Measurements from ENCODE around the gene BPIFB6. TPM values are rescaled to one million over a fixed set of nuclear protein-coding genes. Genes with fewer than 3 reads are reported as not detected.
"Not testable (repeated sequence)": the region's sequence is repeated elsewhere in the genome, so short reads cannot be mapped to it uniquely, and the experiment has no call there.

The BPIFB6 gene
- total and polyA plus RNA-seq, 7 donors = not detected

- 35 to 77% methylated on average over 2 of the region's 2 CpGs for WGBS, 2 donors
- Histone ChIP-seq H3K9me3 (peaks cover 0 to 9% (median 4%) of the 10 kb centered on the region in 4 donors), H3K36me3 (no peaks in the 10 kb centered on the region), H3K4me1 (no peaks in the 10 kb centered on the region), H3K27me3 (no peaks in the 10 kb centered on the region), H3K27ac (no peak overlapping the region), H3K4me3 (no peak overlapping the region)
- intact Hi-C loops (cut with DNase I) = no loop called here
- DNase-seq = no peak
- TF ChIP-seq POLR2AphosphoS5 (IDR thresholded peaks at IDR 0.05) (no peak), POLR2A (IDR thresholded peaks at IDR 0.05) (no peak), CTCF (IDR thresholded peaks at IDR 0.05) (no peak), EP300 (IDR thresholded peaks at IDR 0.05) (no peak)
Measured at GRCh38 chr20:33042983-33043730, 11.7 kb downstream of the BPIFB6 start.

- no peaks in the 10 kb centered on the region for H3K4me1 ChIP-seq
- no peak overlapping the region for H3K27ac ChIP-seq
- WGBS, 2 donors = 9 to 62% methylated on average over 1 of the region's 1 CpG
- no peaks in the 10 kb centered on the region for H3K27me3 ChIP-seq
- no peaks in the 10 kb centered on the region for H3K36me3 ChIP-seq
- intact Hi-C loops (cut with DNase I) = no loop called here
- TF ChIP-seq POLR2A (IDR thresholded peaks at IDR 0.05) = no peak
- no peak for TF ChIP-seq POLR2AphosphoS5 (IDR thresholded peaks at IDR 0.05)
- TF ChIP-seq CTCF (IDR thresholded peaks at IDR 0.05) = no peak
- TF ChIP-seq EP300 (IDR thresholded peaks at IDR 0.05) = no peak
- no peak for DNase-seq
- H3K9me3 ChIP-seq = peaks cover 0 to 9% (median 4%) of the 10 kb centered on the region in 4 donors
- H3K4me3 ChIP-seq = no peak overlapping the region
Measured at GRCh38 chr20:33043731-33044181, 12.3 kb downstream of the BPIFB6 start.

GRCh38 chr20:33045129-33045721 lies 13.8 kb downstream of the BPIFB6 start:
- WGBS, 2 donors = 82 to 89% methylated on average over 15 of the region's 15 CpGs

GRCh38 chr20:33046412-33046811 lies 15.0 kb downstream of the BPIFB6 start:
- TF ChIP-seq POLR2AphosphoS5 (IDR thresholded peaks at IDR 0.05) = no peak
- no peak for TF ChIP-seq EP300 (IDR thresholded peaks at IDR 0.05)
- TF ChIP-seq POLR2A (IDR thresholded peaks at IDR 0.05) = no peak
- TF ChIP-seq CTCF (IDR thresholded peaks at IDR 0.05) = no peak
- no peaks in the 10 kb centered on the region for H3K27me3 ChIP-seq
- no peaks in the 10 kb centered on the region for H3K36me3 ChIP-seq
- H3K9me3 ChIP-seq = peaks cover 0 to 9% (median 4%) of the 10 kb centered on the region in 4 donors
- H3K4me3 ChIP-seq = no peak overlapping the region
- H3K4me1 ChIP-seq = no peaks in the 10 kb centered on the region
- no peak overlapping the region for H3K27ac ChIP-seq
- WGBS, 2 donors = 64 to 81% methylated on average over 3 of the region's 3 CpGs
- DNase-seq = no peak
- intact Hi-C loops (cut with DNase I) = no loop called here

More at GRCh38 chr20:33045129-33045721, 13.8 kb downstream of the BPIFB6 start:
- H3K36me3 ChIP-seq; H3K27me3 ChIP-seq; H3K4me3 ChIP-seq; DNase-seq; intact Hi-C loops (cut with DNase I); H3K27ac ChIP-seq; H3K9me3 ChIP-seq; H3K4me1 ChIP-seq: not testable (repeated sequence)

- WGBS, 2 donors = 59 to 88% methylated on average over 4 of the region's 4 CpGs
- TF ChIP-seq CTCF (IDR thresholded peaks at IDR 0.05) (no peak), POLR2A (IDR thresholded peaks at IDR 0.05) (no peak), POLR2AphosphoS5 (IDR thresholded peaks at IDR 0.05) (no peak), EP300 (IDR thresholded peaks at IDR 0.05) (no peak)
- no peak overlapping the region for H3K27ac ChIP-seq
Measured at GRCh38 chr20:33051333-33051732, 19.9 kb downstream of the BPIFB6 start.

More at GRCh38 chr20:33051333-33051732, 19.9 kb downstream of the BPIFB6 start:
- intact Hi-C loops (cut with DNase I) = no loop called here
- no peak for DNase-seq
- H3K4me1 ChIP-seq = no peaks in the 10 kb centered on the region
- H3K9me3 ChIP-seq = peaks cover 0 to 3% (median 0%) of the 10 kb centered on the region in 4 donors
- H3K36me3 ChIP-seq = no peaks in the 10 kb centered on the region
- no peak overlapping the region for H3K4me3 ChIP-seq
- peaks cover 0 to 5% (median 0%) of the 10 kb centered on the region in 3 donors for H3K27me3 ChIP-seq

Measured in sigmoid colon (tissue), 7 donors.